B cell (primary cell): ENCODE results near the gene TMEM9. TPM values are rescaled to one million over a fixed set of nuclear protein-coding genes. Genes with fewer than 3 reads are reported as not detected.

Experiments used
- ATAC-seq: fragments of 200-7000 bp; cut with Tn5 transposase; one replicate; pipeline ENCODE4 v1.10.0; 2021; ENCODE audit warnings: low read depth, mild to moderate bottlenecking, moderate number of reproducible peaks, moderate library complexity
- CTCF ChIA-PET: fragments of 350-600 bp; sonication (Branson Sonifier 250); formaldehyde crosslinking; loops from one replicate; lab custom pipeline; 2021; ENCODE audit warnings: antibody characterized with exemption, inconsistent platforms; lab: Charles Lee
- POLR2A ChIA-PET: fragments of 350-600 bp; sonication (Branson Sonifier 250); formaldehyde crosslinking; loops from one replicate; lab custom pipeline; 2021; ENCODE audit warnings: antibody characterized with exemption; lab: Charles Lee
- DNase-seq: peaks from one replicate; pipeline ENCODE4 v3.0.0; 2013
- H2AFZ ChIP-seq: 2 replicates; pipeline ENCODE4 v1.6.1; 2012; ENCODE audit warnings: mild to moderate bottlenecking, low read depth, low read length; ENCODE audit not compliant: insufficient read depth, poor library complexity, severe bottlenecking
- H3K27ac ChIP-seq, 2 donors: 1 replicate in 1 of 2; 2 replicates in 1 of 2; pipeline ENCODE4 v1.5.1; 2012 to 2013; ENCODE audit warnings: low read length in 2 of 2, mild to moderate bottlenecking in 2 of 2, moderate library complexity in 1 of 2
- H3K27me3 ChIP-seq, 4 experiments: fragments of 200-600 bp in 1 of 4; sonication (generic) in 1 of 4; replicated peaks in 1 of 4; 1 replicate in 2 of 4; 2 replicates in 2 of 4; pipeline versions ENCODE4 v1.6.1 to v1.7.0; 2013 to 2016; ENCODE audit warnings: low read length in 3 of 4, mild to moderate bottlenecking in 2 of 4, mixed read lengths in 1 of 4, moderate library complexity in 1 of 4; ENCODE audit not compliant: insufficient read depth in 4 of 4, control insufficient read depth in 3 of 4; ENCODE audit errors: control extremely low read depth in 1 of 4
- H3K36me3 ChIP-seq, 2 experiments: replicated peaks in 1 of 2; 1 replicate in 1 of 2; 2 replicates in 1 of 2; pipeline versions ENCODE4 v1.6.1 to v1.7.1; 2013; ENCODE audit warnings: low read length in 1 of 2; ENCODE audit not compliant: insufficient read depth in 2 of 2, control insufficient read depth in 1 of 2; ENCODE audit errors: control extremely low read depth in 1 of 2, extremely low read depth in 1 of 2
- H3K4me1 ChIP-seq, 2 donors: fragments of 200-600 bp in 1 of 2; sonication (generic) in 1 of 2; 1 replicate in 1 of 2; 2 replicates in 1 of 2; pipeline versions ENCODE4 v1.5.1 to v1.6.1; 2013 to 2017; ENCODE audit warnings: low read length in 2 of 2; ENCODE audit not compliant: control insufficient read depth in 2 of 2, insufficient read depth in 2 of 2
- H3K4me2 ChIP-seq: replicated peaks from 2 replicates; pipeline ENCODE3; 2012; ENCODE audit warnings: mild to moderate bottlenecking, low read depth, low read length; ENCODE audit not compliant: poor library complexity, severe bottlenecking
- H3K4me3 ChIP-seq, 5 experiments: fragments of 200-600 bp in 1 of 5; sonication (generic) in 1 of 5; 1 replicate in 3 of 5; 2 replicates in 2 of 5; pipeline versions ENCODE4 v1.5.1 to v1.7.0; 2011 to 2016; ENCODE audit warnings: low read length in 4 of 5, mild to moderate bottlenecking in 4 of 5, low read depth in 2 of 5, control low read depth in 1 of 5, moderate library complexity in 1 of 5; ENCODE audit not compliant: insufficient read depth in 1 of 5; ENCODE audit errors: control extremely low read depth in 1 of 5, extremely low read depth in 1 of 5
- H3K79me2 ChIP-seq: fragments of 200-600 bp; sonication (generic); one replicate; pipeline ENCODE4 v1.6.0; 2016; ENCODE audit warnings: low read length; ENCODE audit not compliant: control insufficient read depth, insufficient read depth
- H3K9ac ChIP-seq: fragments of 200-600 bp; sonication (generic); 2 replicates; pipeline ENCODE4 v1.6.1; 2017; ENCODE audit warnings: mild to moderate bottlenecking, low read length, moderate library complexity
- H3K9me3 ChIP-seq, 3 donors: one replicate each; pipeline versions ENCODE4 v1.6.1 to v1.7.1; 2013; ENCODE audit warnings: low read length in 2 of 3; ENCODE audit not compliant: control insufficient read depth in 2 of 3, insufficient read depth in 1 of 3; ENCODE audit errors: control extremely low read depth in 1 of 3
- H4K20me1 ChIP-seq: 2 replicates; pipeline ENCODE4 v1.6.0; 2012; ENCODE audit warnings: mild to moderate bottlenecking, low read length; ENCODE audit not compliant: insufficient read depth, control insufficient read depth, poor library complexity, severe bottlenecking
- H3K27ac Mint-ChIP-seq: one replicate; pipeline ENCODE4 v1.8.0; 2021; ENCODE audit warnings: mixed read lengths
- H3K27me3 Mint-ChIP-seq: one replicate; pipeline ENCODE4 v1.8.0; 2021; ENCODE audit warnings: mixed read lengths
- H3K4me1 Mint-ChIP-seq: one replicate; pipeline ENCODE4 v1.8.0; 2021; ENCODE audit warnings: mixed read lengths
- H3K4me3 Mint-ChIP-seq: one replicate; pipeline ENCODE4 v1.8.0; 2021; ENCODE audit warnings: mixed read lengths
- H3K9me3 Mint-ChIP-seq: one replicate; pipeline ENCODE4 v1.8.0; 2022; ENCODE audit warnings: mixed read lengths; ENCODE audit not compliant: insufficient read depth
- EZH2 ChIP-seq: IDR thresholded peaks from 2 replicates; pipeline ENCODE4 v1.6.1; 2012; ENCODE audit warnings: borderline replicate concordance, low read depth, mild to moderate bottlenecking, moderate library complexity, low read length; ENCODE audit not compliant: insufficient read depth, poor library complexity, severe bottlenecking
- WGBS: methylation state at CpG from one replicate; pipeline ENCODE4 v1.1.5; 2013; ENCODE audit warnings: missing lambda C conversion rate; ENCODE audit not compliant: insufficient coverage; 5-methylcytosine and 5-hydroxymethylcytosine counted together
- intact Hi-C: fragments of 100-400 bp; cut with micrococcal nuclease; formaldehyde crosslinking; loops from one replicate; pipeline ENCODE4 v1.10.0; 2022
- polyA plus RNA-seq: library from polyadenylated mRNA; depleted of rRNA; stranded (reverse); fragments of >200 nt; gene quantifications from 2 replicates; pipeline ENCODE4 v1.2.3, GENCODE V29; 2012
- total RNA-seq, 2 donors: library from RNA; stranded (reverse); fragments of 120-200 nt in 1 of 2; gene quantifications; 1 replicate in 1 of 2; 2 replicates in 1 of 2; pipeline versions ENCODE4 v1.2.3 to v1.2.4, GENCODE V29; 2013 to 2022
- TF ChIP-seq, protein P1 (sequence below): fragments of 200-600 bp; IDR thresholded peaks from one replicate; pipeline ENCODE4 v1.8.0; 2022; ENCODE audit warnings: antibody characterized with exemption, mild to moderate bottlenecking

The TMEM9 gene
- total and polyA plus RNA-seq, 2 donors (not counting 1 experiment from before 2014, with no cell fraction given): 23.6 to 29.2 TPM

DNA sequence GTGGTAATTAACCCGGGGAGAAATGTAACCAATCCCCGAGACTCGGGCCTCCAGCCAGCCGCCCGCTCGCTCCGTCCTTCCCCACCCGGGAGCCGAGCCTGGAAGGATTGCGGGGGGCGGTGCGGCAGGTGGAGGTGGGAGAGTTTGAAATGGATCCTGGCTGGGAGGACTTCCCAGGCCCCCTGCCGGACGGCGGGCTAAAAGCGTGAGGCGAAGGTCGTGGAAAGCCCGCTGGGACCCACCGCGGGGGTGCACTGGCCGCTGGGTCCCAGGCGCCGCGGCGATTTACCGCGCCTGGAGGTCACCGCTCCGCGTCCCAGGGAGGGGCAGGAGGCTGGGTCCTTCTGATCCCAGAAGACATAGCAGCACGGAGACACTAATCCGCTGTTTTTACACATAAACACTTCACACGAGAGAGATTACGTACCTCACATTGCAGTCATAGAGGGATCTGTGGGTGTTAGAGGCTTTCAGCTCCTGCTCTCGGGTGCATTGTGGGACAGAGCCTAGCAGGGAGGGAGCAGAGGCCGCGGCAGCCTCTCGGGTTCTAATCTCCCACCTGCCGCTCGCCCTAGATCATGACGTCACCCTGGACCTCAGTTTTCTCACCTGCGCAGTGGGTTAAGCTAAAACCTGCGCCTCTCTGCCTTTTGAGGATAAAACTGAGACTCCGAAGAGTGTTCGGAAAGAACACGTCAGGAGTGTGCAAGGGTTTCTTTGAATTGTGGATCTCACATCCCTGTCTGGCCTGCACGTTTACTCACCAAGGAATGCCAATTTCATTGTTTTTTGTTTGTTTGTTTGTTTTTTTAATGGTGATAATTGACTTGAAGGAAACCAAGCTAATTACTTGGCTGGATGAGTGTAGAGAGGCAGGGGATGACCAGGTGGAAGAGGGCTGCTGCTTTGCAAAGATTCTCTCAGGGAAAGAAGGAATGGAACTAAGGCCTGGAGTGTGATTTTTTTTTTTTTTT is 17.1 kb upstream of the TMEM9 start:
- H3K9me3 Mint-ChIP-seq: no peaks in the 10 kb centered on the region
- 12% methylated on average over 44 of the region's 48 CpGs for WGBS
- H3K27me3 ChIP-seq: peaks cover 0 to 29% (median 0%) of the 10 kb centered on the region in 4 experiments
- no peaks in the 10 kb centered on the region for H3K79me2 ChIP-seq
- CTCF ChIA-PET: interaction anchor here (0.5 to 1.4 kb wide), 4 partner anchors 15 to 549 kb away, joined by 3 to 4 read pairs (median 3); no protein-coding TSS in a partner anchor
- H3K27ac ChIP-seq: peak overlapping the region in 1 of 2 donors; percentile 20
- ATAC-seq (peak; percentile 51), DNase-seq (no peak)
- H3K4me1 ChIP-seq: peaks cover 7 to 14% of the 10 kb centered on the region in 2 donors
- H3K9ac ChIP-seq: peak overlapping the region; percentile 70
- TF ChIP-seq EZH2: no peak
- TF ChIP-seq, protein P1, sequence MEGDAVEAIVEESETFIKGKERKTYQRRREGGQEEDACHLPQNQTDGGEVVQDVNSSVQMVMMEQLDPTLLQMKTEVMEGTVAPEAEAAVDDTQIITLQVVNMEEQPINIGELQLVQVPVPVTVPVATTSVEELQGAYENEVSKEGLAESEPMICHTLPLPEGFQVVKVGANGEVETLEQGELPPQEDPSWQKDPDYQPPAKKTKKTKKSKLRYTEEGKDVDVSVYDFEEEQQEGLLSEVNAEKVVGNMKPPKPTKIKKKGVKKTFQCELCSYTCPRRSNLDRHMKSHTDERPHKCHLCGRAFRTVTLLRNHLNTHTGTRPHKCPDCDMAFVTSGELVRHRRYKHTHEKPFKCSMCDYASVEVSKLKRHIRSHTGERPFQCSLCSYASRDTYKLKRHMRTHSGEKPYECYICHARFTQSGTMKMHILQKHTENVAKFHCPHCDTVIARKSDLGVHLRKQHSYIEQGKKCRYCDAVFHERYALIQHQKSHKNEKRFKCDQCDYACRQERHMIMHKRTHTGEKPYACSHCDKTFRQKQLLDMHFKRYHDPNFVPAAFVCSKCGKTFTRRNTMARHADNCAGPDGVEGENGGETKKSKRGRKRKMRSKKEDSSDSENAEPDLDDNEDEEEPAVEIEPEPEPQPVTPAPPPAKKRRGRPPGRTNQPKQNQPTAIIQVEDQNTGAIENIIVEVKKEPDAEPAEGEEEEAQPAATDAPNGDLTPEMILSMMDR: peak; percentile 54
- no peaks in the 10 kb centered on the region for H3K36me3 ChIP-seq
- peaks cover 8% of the 10 kb centered on the region for H3K27me3 Mint-ChIP-seq
- H3K4me3 ChIP-seq: peak overlapping the region; percentile 43 to 80 (median 61)
- peaks cover 16% of the 10 kb centered on the region for H3K4me1 Mint-ChIP-seq
- H3K9me3 ChIP-seq: no peaks in the 10 kb centered on the region
- H4K20me1 ChIP-seq: no peaks in the 10 kb centered on the region
- H3K4me3 Mint-ChIP-seq: peak overlapping the region; percentile 90
- peak overlapping the region; percentile 90 for H3K4me2 ChIP-seq
- intact Hi-C loops: loop anchor here (5.0 kb wide), 1 partner anchor 149 kb away; the partner anchor contains the start of gene KIF21B
- peak overlapping the region; percentile 93 for H2AFZ ChIP-seq
- peak overlapping the region; percentile 77 for H3K27ac Mint-ChIP-seq
- POLR2A ChIA-PET: interaction anchor here (0.6 kb wide), 1 partner anchor 1497 kb away, joined by 7 read pairs; no protein-coding TSS in a partner anchor
